ENCODE data around the gene DLEC1. TPM values are rescaled to one million over a fixed set of nuclear protein-coding genes. Genes with fewer than 3 reads are reported as not detected.
A peak's percentile ranks its signal among the peaks of the same experiment; 100 is the strongest.

DLEC1 gene
- total and polyA plus RNA-seq, 5 donors = 0.23 to 1.0 (median 0.48) TPM

- intact Hi-C loops (cut with DNase I) = no loop called here
- Histone ChIP-seq H3K9me3 (ENCODE audit: control insufficient read depth, low read length) (no peaks in the 10 kb centered on the region), H3K27ac (ENCODE audit: low read length) (no peak overlapping the region), H3K4me1 (ENCODE audit: control insufficient read depth, insufficient read depth, low read length) (no peaks in the 10 kb centered on the region), H3K27me3 (ENCODE audit: control insufficient read depth, insufficient read depth) (no peaks in the 10 kb centered on the region), H3K4me3 (ENCODE audit: low read length) (no peak overlapping the region)
- DNase-seq (no peak), ATAC-seq (peak in 1 of 2 donors; percentile 16)
- 79% methylated on average over 7 of the region's 7 CpGs for WGBS
Observed at GRCh38 chr3:38107911-38108648, 69.1 kb downstream of the DLEC1 start.

GRCh38 chr3:38108649-38109579 is 69.9 kb downstream of the DLEC1 start:
- Histone ChIP-seq H3K9me3 (ENCODE audit: control insufficient read depth, low read length) (no peaks in the 10 kb centered on the region), H3K27me3 (ENCODE audit: control insufficient read depth, insufficient read depth) (no peaks in the 10 kb centered on the region), H3K4me1 (ENCODE audit: control insufficient read depth, insufficient read depth, low read length) (no peaks in the 10 kb centered on the region), H3K4me3 (ENCODE audit: low read length) (no peak overlapping the region), H3K27ac (ENCODE audit: low read length) (no peak overlapping the region)
- ATAC-seq (peak; percentile 12), DNase-seq (no peak)
- intact Hi-C loops (cut with DNase I) = no loop called here
- WGBS = 83% methylated on average over 11 of the region's 11 CpGs

GRCh38 chr3:38109580-38110313 is 70.7 kb downstream of the DLEC1 start:
- no peak for DNase-seq

GRCh38 chr3:38110314-38111050 is 71.5 kb downstream of the DLEC1 start:
- intact Hi-C loops (cut with DNase I) = loop anchor here in 2 of 4 donors (10.0 kb wide), 2 partner anchors 364 to 374 kb away; no protein-coding TSS in a partner anchor

More at GRCh38 chr3:38109580-38110313, 70.7 kb downstream of the DLEC1 start:
- H3K4me3 ChIP-seq (ENCODE audit: low read length) = no peak overlapping the region
- H3K4me1 ChIP-seq (ENCODE audit: control insufficient read depth, insufficient read depth, low read length) = no peaks in the 10 kb centered on the region
- no peak for ATAC-seq
- no peak overlapping the region for H3K27ac ChIP-seq (ENCODE audit: low read length)
- 91% methylated on average over 17 of the region's 17 CpGs for WGBS
- no peaks in the 10 kb centered on the region for H3K27me3 ChIP-seq (ENCODE audit: control insufficient read depth, insufficient read depth)
- H3K9me3 ChIP-seq (ENCODE audit: control insufficient read depth, low read length) = no peaks in the 10 kb centered on the region
- intact Hi-C loops (cut with DNase I) = loop anchor here in 2 of 4 donors (10.0 kb wide), 2 partner anchors 365 to 375 kb away; no protein-coding TSS in a partner anchor

GRCh38 chr3:38111201-38111600 is 72.2 kb downstream of the DLEC1 start:
- ATAC-seq (no peak), DNase-seq (no peak)
- H3K4me1 ChIP-seq (ENCODE audit: control insufficient read depth, insufficient read depth, low read length) = no peaks in the 10 kb centered on the region
- H3K27ac ChIP-seq (ENCODE audit: low read length) = no peak overlapping the region
- no peaks in the 10 kb centered on the region for H3K9me3 ChIP-seq (ENCODE audit: control insufficient read depth, low read length)
- intact Hi-C loops (cut with DNase I) = loop anchor here in 2 of 4 donors (10.0 kb wide), 2 partner anchors 364 to 374 kb away; no protein-coding TSS in a partner anchor
- no peaks in the 10 kb centered on the region for H3K27me3 ChIP-seq (ENCODE audit: control insufficient read depth, insufficient read depth)
- H3K4me3 ChIP-seq (ENCODE audit: low read length) = no peak overlapping the region
- WGBS = 97% methylated on average over 4 of the region's 4 CpGs

More at GRCh38 chr3:38110314-38111050, 71.5 kb downstream of the DLEC1 start:
- Histone ChIP-seq H3K27ac (ENCODE audit: low read length) (no peak overlapping the region), H3K4me1 (ENCODE audit: control insufficient read depth, insufficient read depth, low read length) (no peaks in the 10 kb centered on the region), H3K9me3 (ENCODE audit: control insufficient read depth, low read length) (no peaks in the 10 kb centered on the region), H3K27me3 (ENCODE audit: control insufficient read depth, insufficient read depth) (no peaks in the 10 kb centered on the region), H3K4me3 (ENCODE audit: low read length) (no peak overlapping the region)
- 87% methylated on average over 6 of the region's 6 CpGs for WGBS
- DNase-seq (no peak), ATAC-seq (no peak)

GRCh38 chr3:38111696-38112377 is 72.8 kb downstream of the DLEC1 start:
- DNase-seq = no peak
- intact Hi-C loops (cut with DNase I) = loop anchor here in 2 of 4 donors (10.0 kb wide), 2 partner anchors 363 to 373 kb away; no protein-coding TSS in a partner anchor
- no peaks in the 10 kb centered on the region for H3K27me3 ChIP-seq (ENCODE audit: control insufficient read depth, insufficient read depth)
- no peaks in the 10 kb centered on the region for H3K4me1 ChIP-seq (ENCODE audit: control insufficient read depth, insufficient read depth, low read length)
- no peak for ATAC-seq
- 78% methylated on average over 16 of the region's 16 CpGs for WGBS
- no peaks in the 10 kb centered on the region for H3K9me3 ChIP-seq (ENCODE audit: control insufficient read depth, low read length)
- H3K4me3 ChIP-seq (ENCODE audit: low read length) = no peak overlapping the region
- no peak overlapping the region for H3K27ac ChIP-seq (ENCODE audit: low read length)

- 83% methylated on average over 7 of the region's 7 CpGs for WGBS
- Histone ChIP-seq H3K27me3 (ENCODE audit: control insufficient read depth, insufficient read depth) (no peaks in the 10 kb centered on the region), H3K4me3 (ENCODE audit: low read length) (no peak overlapping the region), H3K4me1 (ENCODE audit: control insufficient read depth, insufficient read depth, low read length) (no peaks in the 10 kb centered on the region), H3K27ac (ENCODE audit: low read length) (no peak overlapping the region), H3K9me3 (ENCODE audit: control insufficient read depth, low read length) (no peaks in the 10 kb centered on the region)
- no peak for DNase-seq
- no peak for ATAC-seq
- intact Hi-C loops (cut with DNase I) = loop anchor here in 2 of 4 donors (10.0 kb wide), 2 partner anchors 362 to 372 kb away; no protein-coding TSS in a partner anchor
Observed at GRCh38 chr3:38112378-38112761, 73.4 kb downstream of the DLEC1 start.

GRCh38 chr3:38114052-38114874 is 75.3 kb downstream of the DLEC1 start:
- intact Hi-C loops (cut with DNase I) = loop anchor here in 2 of 4 donors (10.0 kb wide), 2 partner anchors 361 to 371 kb away; no protein-coding TSS in a partner anchor
- DNase-seq (peak in 1 of 3 donors; percentile 42), ATAC-seq (no peak)
- WGBS = 89% methylated on average over 13 of the region's 13 CpGs
- Histone ChIP-seq H3K27ac (ENCODE audit: low read length) (no peak overlapping the region), H3K4me3 (ENCODE audit: low read length) (no peak overlapping the region), H3K27me3 (ENCODE audit: control insufficient read depth, insufficient read depth) (no peaks in the 10 kb centered on the region), H3K9me3 (ENCODE audit: control insufficient read depth, low read length) (no peaks in the 10 kb centered on the region), H3K4me1 (ENCODE audit: control insufficient read depth, insufficient read depth, low read length) (no peaks in the 10 kb centered on the region)
